HepG2 (cell line): ENCODE data around the gene ZNF648. TPM values are rescaled to one million over a fixed set of nuclear protein-coding genes. Genes with fewer than 3 reads are reported as not detected.
A peak's percentile ranks its signal among the peaks of the same experiment; 100 is the strongest.

ENCODE experiments used
- CBX2 ChIP-seq, 2 experiments: fragments of 200-600 bp in 1 of 2; sonication (generic); formaldehyde crosslinking in 1 of 2; IDR thresholded peaks; 2 replicates each; pipeline versions ENCODE4 v1.7.0 to v1.8.1; 2018 to 2022; ENCODE audit warnings: low read depth in 2 of 2, low read length in 1 of 2, mild to moderate bottlenecking in 1 of 2, missing genetic modification reagents in 1 of 2
- CBX5 ChIP-seq: sonication (generic); formaldehyde crosslinking; IDR thresholded peaks from 2 replicates; pipeline ENCODE4 v1.4.0; 2020; ENCODE audit warnings: missing genetic modification reagents, borderline replicate concordance
- FIP1L1 ChIP-seq: fragments of 200-400 bp; formaldehyde crosslinking; IDR thresholded peaks from 2 replicates; pipeline ENCODE4 v1.6.1; 2018; ENCODE audit warnings: low read depth, mild to moderate bottlenecking, low read length, moderate library complexity, borderline replicate concordance; ENCODE audit not compliant: insufficient read depth
- IRX3 ChIP-seq: sonication (generic); formaldehyde crosslinking; IDR thresholded peaks from 2 replicates; pipeline ENCODE4 v1.8.1; 2023; ENCODE audit warnings: mild to moderate bottlenecking, low read depth, missing genetic modification reagents, borderline replicate concordance
- KLF11 ChIP-seq: IDR thresholded peaks from 2 replicates; pipeline ENCODE4 v1.6.1; 2016; ENCODE audit warnings: missing compliant biosample characterization
- PTBP1 ChIP-seq: fragments of 200-400 bp; formaldehyde crosslinking; IDR thresholded peaks from 2 replicates; pipeline ENCODE4 v1.6.1; 2018; ENCODE audit warnings: low read length, low read depth; ENCODE audit not compliant: poor library complexity, severe bottlenecking
- SAP130 ChIP-seq: IDR thresholded peaks from 2 replicates; pipeline ENCODE4 v1.6.1; 2016; ENCODE audit warnings: low read depth
- TAF1 ChIP-seq: sonication (generic); formaldehyde crosslinking; IDR thresholded peaks from 2 replicates; pipeline ENCODE4 v1.4.0; 2020; ENCODE audit warnings: missing genetic modification reagents
- ZC3H13 ChIP-seq: sonication (generic); formaldehyde crosslinking; IDR thresholded peaks from 2 replicates; pipeline ENCODE4 v1.8.1; 2023; ENCODE audit warnings: mild to moderate bottlenecking, missing genetic modification reagents, moderate library complexity
- ZNF441 ChIP-seq: sonication (generic); formaldehyde crosslinking; IDR thresholded peaks from 2 replicates; pipeline ENCODE4 v1.7.0; 2021; ENCODE audit warnings: missing genetic modification reagents, borderline replicate concordance
- ZNF670 ChIP-seq: sonication (generic); formaldehyde crosslinking; IDR thresholded peaks from 2 replicates; pipeline ENCODE4 v1.8.0; 2022; ENCODE audit warnings: mild to moderate bottlenecking, missing genetic modification reagents, borderline replicate concordance
- ZNF678 ChIP-seq: sonication (generic); formaldehyde crosslinking; IDR thresholded peaks from 2 replicates; pipeline ENCODE4 v1.4.0; 2020; ENCODE audit warnings: mild to moderate bottlenecking, missing genetic modification reagents
- polyA plus RNA-seq, 8 experiments: library from polyadenylated mRNA; depleted of rRNA in 3 of 8; stranded (reverse) in 7 of 8; unstranded in 1 of 8; fragments of >200 nt; fragmentation: Illumina TruSeq in 4 of 8; extraction: Trizol in 4 of 8; gene quantifications; 2 replicates each; pipeline versions ENCODE4 v1.2.1 to v1.2.3, GENCODE V29; 2011 to 2016; ENCODE audit warnings: low read depth in 4 of 8, missing spikeins in 1 of 8, mixed read lengths in 1 of 8; ENCODE audit not compliant: insufficient read depth in 1 of 8
- total RNA-seq, 5 experiments: library from RNA; depleted of rRNA; stranded (reverse); fragments of >200 nt; fragmentation: Illumina TruSeq; extraction: Trizol; gene quantifications; 2 replicates each; pipeline ENCODE4 v1.2.3, GENCODE V29; 2016; ENCODE audit warnings: low read depth in 1 of 5
- TF ChIP-seq, protein P1 (sequence below): sonication (generic); formaldehyde crosslinking; conservative IDR thresholded peaks from 2 replicates; pipeline ENCODE4 v1.4.0; 2020; ENCODE audit warnings: missing genetic modification reagents
- TF ChIP-seq, protein P2 (sequence below): sonication (generic); formaldehyde crosslinking; IDR thresholded peaks from 2 replicates; pipeline ENCODE4 v1.4.0; 2020; ENCODE audit warnings: missing genetic modification reagents
- TF ChIP-seq, protein P3 (sequence below): sonication (generic); formaldehyde crosslinking; IDR thresholded peaks from 2 replicates; pipeline ENCODE4 v1.9.0; 2022; ENCODE audit warnings: low read depth, missing genetic modification reagents
- TF ChIP-seq, protein P4 (sequence below), 2 experiments: sonication (generic) in 1 of 2; formaldehyde crosslinking in 1 of 2; IDR thresholded peaks; 2 replicates each; pipeline versions ENCODE4 v1.4.0 to v1.6.1; 2018 to 2020; ENCODE audit warnings: missing genetic modification reagents in 2 of 2, borderline replicate concordance in 1 of 2, low read depth in 1 of 2, mild to moderate bottlenecking in 1 of 2, missing biosample characterization in 1 of 2
- TF ChIP-seq, protein P5 (sequence below): sonication (generic); formaldehyde crosslinking; IDR thresholded peaks from 2 replicates; pipeline ENCODE4 v1.5.1; 2020; ENCODE audit warnings: missing genetic modification reagents, mild to moderate bottlenecking, borderline replicate concordance

Gene ZNF648
- total and polyA plus RNA-seq, 2 of the 13 experiments (the other 11 are each of a cell fraction or from before 2014, with no cell fraction given): 0.13 to 0.37 TPM

DNA sequence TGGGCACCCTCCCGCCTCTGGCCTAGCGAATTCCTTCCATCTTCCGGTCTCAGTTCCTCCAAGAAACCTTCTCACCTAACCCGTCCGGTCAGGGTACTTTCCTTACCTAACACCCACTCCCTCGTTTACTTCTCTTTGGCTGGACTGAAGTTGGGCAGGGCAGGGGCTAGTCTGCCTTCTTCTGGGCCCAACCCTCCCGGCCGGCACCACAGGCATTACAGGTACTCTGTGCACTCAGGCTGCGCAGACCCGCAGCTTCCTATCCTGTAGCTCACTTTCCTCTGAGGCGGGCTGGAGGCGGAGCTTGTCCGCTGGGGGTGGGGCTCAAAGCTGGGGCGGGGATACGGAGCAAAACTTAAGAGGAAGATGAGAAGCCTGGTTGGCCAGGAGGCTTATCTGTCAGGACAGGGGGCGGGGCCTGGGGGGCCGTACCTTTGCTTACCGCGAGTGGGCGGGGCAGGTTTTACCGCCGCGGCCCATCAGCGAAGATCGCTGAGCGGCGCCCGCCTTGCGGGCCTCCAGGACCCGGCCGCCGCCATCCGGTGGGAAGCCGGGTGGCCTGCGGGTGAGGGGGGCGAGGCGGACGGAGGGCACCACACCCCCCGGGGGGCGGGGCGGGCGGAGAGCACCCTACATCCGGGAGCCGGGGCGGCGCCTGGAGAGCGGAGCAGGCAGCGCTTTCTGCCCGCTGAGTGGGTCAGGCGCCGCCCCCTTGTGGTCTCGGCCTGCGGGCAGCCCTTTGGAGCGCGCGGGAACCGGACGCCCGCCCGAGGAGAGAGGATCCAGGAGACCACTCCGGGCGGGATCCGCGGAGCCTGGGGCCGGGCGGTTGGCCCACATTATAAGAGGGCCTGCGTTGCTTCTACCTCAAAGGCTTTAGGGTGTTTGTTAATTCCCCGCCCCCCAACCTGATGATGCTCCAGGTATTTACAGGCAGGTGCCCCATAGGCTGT lies 31.9 kb downstream of the ZNF648 start (continued):
- TF ChIP-seq, protein P1, sequence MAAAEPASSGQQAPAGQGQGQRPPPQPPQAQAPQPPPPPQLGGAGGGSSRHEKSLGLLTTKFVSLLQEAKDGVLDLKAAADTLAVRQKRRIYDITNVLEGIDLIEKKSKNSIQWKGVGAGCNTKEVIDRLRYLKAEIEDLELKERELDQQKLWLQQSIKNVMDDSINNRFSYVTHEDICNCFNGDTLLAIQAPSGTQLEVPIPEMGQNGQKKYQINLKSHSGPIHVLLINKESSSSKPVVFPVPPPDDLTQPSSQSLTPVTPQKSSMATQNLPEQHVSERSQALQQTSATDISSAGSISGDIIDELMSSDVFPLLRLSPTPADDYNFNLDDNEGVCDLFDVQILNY: peak; percentile 58; the same call in 1 of the 2 replicates
- 0 out of 2 replicates have a peak, but pooled peaks have one; percentile 10 for TF ChIP-seq CBX5 (CRISPR knock-in tag)
- TF ChIP-seq ZNF670: no peak; the same call in 1 of the 2 replicates
- peak; percentile 52; the same call in 1 of the 2 replicates for TF ChIP-seq SAP130 (CRISPR knock-in tag)
- TF ChIP-seq PTBP1: no peak
- TF ChIP-seq ZNF678 (CRISPR knock-in tag): 0 out of 2 replicates have a peak, but pooled peaks have one; percentile 30
- TF ChIP-seq ZC3H13 (CRISPR knock-in tag): 0 out of 2 replicates have a peak, but pooled peaks have one; percentile 29
- TF ChIP-seq, protein P2, sequence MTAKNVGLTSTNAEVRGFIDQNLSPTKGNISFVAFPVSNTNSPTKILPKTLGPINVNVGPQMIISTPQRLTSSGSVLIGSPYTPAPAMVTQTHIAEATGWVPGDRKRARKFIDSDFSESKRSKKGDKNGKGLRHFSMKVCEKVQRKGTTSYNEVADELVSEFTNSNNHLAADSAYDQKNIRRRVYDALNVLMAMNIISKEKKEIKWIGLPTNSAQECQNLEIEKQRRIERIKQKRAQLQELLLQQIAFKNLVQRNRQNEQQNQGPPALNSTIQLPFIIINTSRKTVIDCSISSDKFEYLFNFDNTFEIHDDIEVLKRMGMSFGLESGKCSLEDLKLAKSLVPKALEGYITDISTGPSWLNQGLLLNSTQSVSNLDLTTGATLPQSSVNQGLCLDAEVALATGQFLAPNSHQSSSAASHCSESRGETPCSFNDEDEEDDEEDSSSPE: peak; percentile 75
- TF ChIP-seq, protein P3, sequence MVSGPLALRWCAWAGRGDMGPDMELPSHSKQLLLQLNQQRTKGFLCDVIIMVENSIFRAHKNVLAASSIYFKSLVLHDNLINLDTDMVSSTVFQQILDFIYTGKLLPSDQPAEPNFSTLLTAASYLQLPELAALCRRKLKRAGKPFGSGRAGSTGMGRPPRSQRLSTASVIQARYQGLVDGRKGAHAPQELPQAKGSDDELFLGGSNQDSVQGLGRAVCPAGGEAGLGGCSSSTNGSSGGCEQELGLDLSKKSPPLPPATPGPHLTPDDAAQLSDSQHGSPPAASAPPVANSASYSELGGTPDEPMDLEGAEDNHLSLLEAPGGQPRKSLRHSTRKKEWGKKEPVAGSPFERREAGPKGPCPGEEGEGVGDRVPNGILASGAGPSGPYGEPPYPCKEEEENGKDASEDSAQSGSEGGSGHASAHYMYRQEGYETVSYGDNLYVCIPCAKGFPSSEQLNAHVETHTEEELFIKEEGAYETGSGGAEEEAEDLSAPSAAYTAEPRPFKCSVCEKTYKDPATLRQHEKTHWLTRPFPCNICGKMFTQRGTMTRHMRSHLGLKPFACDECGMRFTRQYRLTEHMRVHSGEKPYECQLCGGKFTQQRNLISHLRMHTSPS (CRISPR knock-in tag): no peak
- no peak for TF ChIP-seq CBX2 (IDR thresholded peaks at IDR 0.05; ENCODE audit: low read depth, low read length)
- TF ChIP-seq CBX2 (CRISPR knock-in tag; IDR thresholded peaks at IDR 0.05; ENCODE audit: low read depth): no peak
- 0 out of 2 replicates have a peak, but pooled peaks have one; percentile 37 for TF ChIP-seq IRX3 (CRISPR knock-in tag)
- 0 out of 2 replicates have a peak, but pooled peaks have one; percentile 8 for TF ChIP-seq ZNF441
- TF ChIP-seq, protein P4, sequence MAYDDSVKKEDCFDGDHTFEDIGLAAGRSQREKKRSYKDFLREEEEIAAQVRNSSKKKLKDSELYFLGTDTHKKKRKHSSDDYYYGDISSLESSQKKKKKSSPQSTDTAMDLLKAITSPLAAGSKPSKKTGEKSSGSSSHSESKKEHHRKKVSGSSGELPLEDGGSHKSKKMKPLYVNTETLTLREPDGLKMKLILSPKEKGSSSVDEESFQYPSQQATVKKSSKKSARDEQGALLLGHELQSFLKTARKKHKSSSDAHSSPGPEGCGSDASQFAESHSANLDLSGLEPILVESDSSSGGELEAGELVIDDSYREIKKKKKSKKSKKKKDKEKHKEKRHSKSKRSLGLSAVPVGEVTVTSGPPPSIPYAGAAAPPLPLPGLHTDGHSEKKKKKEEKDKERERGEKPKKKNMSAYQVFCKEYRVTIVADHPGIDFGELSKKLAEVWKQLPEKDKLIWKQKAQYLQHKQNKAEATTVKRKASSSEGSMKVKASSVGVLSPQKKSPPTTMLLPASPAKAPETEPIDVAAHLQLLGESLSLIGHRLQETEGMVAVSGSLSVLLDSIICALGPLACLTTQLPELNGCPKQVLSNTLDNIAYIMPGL (CRISPR knock-in tag; IDR thresholded peaks at IDR 0.05; ENCODE audit: borderline replicate concordance in 1 of 2, low read depth in 1 of 2): peak in 1 of 2 experiments; percentile 32; a peak in 2 of 4 replicates
- peak; percentile 54 for TF ChIP-seq TAF1 (CRISPR knock-in tag)
- TF ChIP-seq, protein P5, sequence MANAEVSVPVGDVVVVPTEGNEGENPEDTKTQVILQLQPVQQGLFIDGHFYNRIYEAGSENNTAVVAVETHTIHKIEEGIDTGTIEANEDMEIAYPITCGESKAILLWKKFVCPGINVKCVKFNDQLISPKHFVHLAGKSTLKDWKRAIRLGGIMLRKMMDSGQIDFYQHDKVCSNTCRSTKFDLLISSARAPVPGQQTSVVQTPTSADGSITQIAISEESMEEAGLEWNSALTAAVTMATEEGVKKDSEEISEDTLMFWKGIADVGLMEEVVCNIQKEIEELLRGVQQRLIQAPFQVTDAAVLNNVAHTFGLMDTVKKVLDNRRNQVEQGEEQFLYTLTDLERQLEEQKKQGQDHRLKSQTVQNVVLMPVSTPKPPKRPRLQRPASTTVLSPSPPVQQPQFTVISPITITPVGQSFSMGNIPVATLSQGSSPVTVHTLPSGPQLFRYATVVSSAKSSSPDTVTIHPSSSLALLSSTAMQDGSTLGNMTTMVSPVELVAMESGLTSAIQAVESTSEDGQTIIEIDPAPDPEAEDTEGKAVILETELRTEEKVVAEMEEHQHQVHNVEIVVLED (CRISPR knock-in tag): peak; percentile 50; the same call in 1 of the 2 replicates
- TF ChIP-seq FIP1L1: no peak
- no peak for TF ChIP-seq KLF11
